HepG2 (cell line): Measurements from ENCODE around the gene MADD.

Experiments
- TOPORS ChIP-seq: sonication (generic); formaldehyde crosslinking; IDR thresholded peaks from 2 replicates; pipeline ENCODE4 v1.8.0; 2023; ENCODE audit warnings: mild to moderate bottlenecking, missing genetic modification reagents
- YY1 ChIP-seq: IDR thresholded peaks from 2 replicates; pipeline ENCODE4 v1.6.1; 2011; ENCODE audit warnings: low read length, low read depth, moderate library complexity, mild to moderate bottlenecking; ENCODE audit not compliant: insufficient read depth, insufficient replicate concordance

DNA sequence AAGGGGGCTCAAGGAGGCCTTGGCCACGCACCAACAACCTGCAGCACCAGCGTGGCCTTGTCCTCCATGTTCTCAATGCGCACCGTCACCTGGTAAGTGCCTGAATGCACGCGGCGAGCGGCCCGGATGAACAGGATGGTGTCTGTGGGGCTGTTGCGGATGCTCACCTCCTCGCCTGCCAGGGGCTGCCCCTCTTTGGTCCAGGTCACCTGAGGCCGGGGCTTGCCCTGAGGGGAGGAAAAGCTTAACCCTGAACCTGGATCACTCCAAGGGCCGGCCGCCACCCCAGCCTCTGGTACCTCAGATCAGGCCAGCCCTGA lies 63.6 kb downstream of the MADD start:
- TF ChIP-seq YY1 (no peak), TOPORS (CRISPR knock-in tag) (no peak)
